Transverse colon (tissue), 4 donors: ENCODE results near the gene MESD. TPM values are rescaled to one million over a fixed set of nuclear protein-coding genes. Genes with fewer than 3 reads are reported as not detected.

Source experiments
- DNase-seq: peaks from one replicate; pipeline ENCODE4 v3.0.0-alpha.2; 2019
- H3K27ac ChIP-seq, 4 donors: fragments of 200-600 bp; sonication (generic); 2 replicates each; pipeline ENCODE4 v1.5.1; 2016 to 2018; ENCODE audit warnings: inconsistent platforms in 4 of 4
- H3K27me3 ChIP-seq: fragments of 200-600 bp; sonication (generic); 2 replicates; pipeline ENCODE4 v1.5.1; 2017; ENCODE audit warnings: inconsistent platforms
- H3K36me3 ChIP-seq, 4 donors: fragments of 200-600 bp; sonication (generic); 2 replicates each; pipeline ENCODE4 v1.5.1; 2017 to 2019; ENCODE audit warnings: inconsistent platforms in 4 of 4
- H3K4me1 ChIP-seq, 4 donors: fragments of 200-600 bp; sonication (generic); 2 replicates each; pipeline ENCODE4 v1.5.1; 2017 to 2020; ENCODE audit warnings: inconsistent platforms in 4 of 4
- H3K4me3 ChIP-seq, 4 donors: fragments of 200-600 bp; sonication (generic); 1 replicate in 1 of 4; 2 replicates in 3 of 4; pipeline versions ENCODE4 v1.5.1 to v1.6.1; 2017 to 2019; ENCODE audit warnings: inconsistent platforms in 4 of 4
- H3K9me3 ChIP-seq, 2 donors: fragments of 200-600 bp; sonication (generic); 2 replicates each; pipeline ENCODE4 v1.5.1; 2017 to 2019; ENCODE audit warnings: inconsistent platforms in 2 of 2
- EP300 ChIP-seq: sonication (generic); formaldehyde crosslinking; IDR thresholded peaks from one replicate; pipeline ENCODE4 v1.6.1; 2017; ENCODE audit warnings: antibody characterized with exemption, low read depth
- POLR2A ChIP-seq: fragments of 450-650 bp; IDR thresholded peaks from one replicate; pipeline ENCODE4 v1.6.1; 2016; ENCODE audit warnings: antibody characterized with exemption, mild to moderate bottlenecking, moderate library complexity
- POLR2AphosphoS5 ChIP-seq, 3 donors: sonication (generic); formaldehyde crosslinking; IDR thresholded peaks; one replicate each; pipeline ENCODE4 v1.6.1; 2016; ENCODE audit warnings: antibody characterized with exemption in 3 of 3
- WGBS, 2 donors: methylation state at CpG; one replicate each; pipeline ENCODE4 v1.1.5; 2018; ENCODE audit warnings: low coverage in 1 of 2; 5-methylcytosine and 5-hydroxymethylcytosine counted together
- in situ Hi-C, 4 donors: fragments of 200-750 bp; cut with MboI; loops; one replicate each; pipeline versions ENCODE4 v1.15.0 to v1.15.1; 2017; ENCODE audit warnings: low sequenced_read_pairs in 3 of 4, low pct_ligation_motif_present in 1 of 4, low pct_unique_long_range_greater_than_20kb in 1 of 4
- intact Hi-C: fragments of 100-400 bp; cut with DNase I; formaldehyde crosslinking; loops from one replicate; pipeline ENCODE4 v1.15.1; 2023; ENCODE audit warnings: low total_unique reads
- total RNA-seq, 4 donors: library from RNA; depleted of rRNA; stranded (reverse); fragments of >200 nt; gene quantifications; one replicate each; pipeline ENCODE4 v1.1.0, GENCODE V29; 2016
- TF ChIP-seq, protein P1 (sequence below), 5 experiments: fragments of 200-600 bp in 3 of 5; fragments of 450-650 bp in 2 of 5; sonication (generic) in 3 of 5; IDR thresholded peaks; 1 replicate in 2 of 5; 2 replicates in 3 of 5; pipeline ENCODE4 v1.5.1; 2016 to 2017; ENCODE audit warnings: antibody characterized with exemption in 5 of 5, inconsistent platforms in 3 of 5, mild to moderate bottlenecking in 2 of 5, moderate library complexity in 1 of 5

Gene MESD
- total RNA-seq, 4 donors from 2014 or later = 15.8 to 39.3 (median 19.2) TPM

DNA sequence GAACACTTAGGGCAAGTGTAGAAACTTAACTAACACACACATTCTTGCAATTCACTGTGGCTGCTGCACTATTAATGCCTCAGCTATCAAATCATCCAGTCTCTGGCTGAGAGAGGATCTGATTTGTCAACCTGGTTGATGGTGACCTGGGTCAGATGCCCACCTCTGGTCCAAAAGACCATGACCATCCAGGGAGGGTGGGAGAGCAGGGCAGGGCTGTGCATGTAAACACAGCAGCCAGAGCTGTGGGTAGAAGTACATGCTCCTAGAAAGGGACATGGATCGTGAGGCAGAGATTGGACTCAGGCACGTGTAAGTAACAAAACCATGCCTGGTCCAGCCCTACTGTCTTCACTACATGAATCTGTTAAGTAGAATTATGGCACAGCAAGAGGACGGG is 17.3 kb downstream of the MESD start:
- 95% methylated on average over 3 of the region's 3 CpGs; no CpG with 5 or more reads in 1 of the 2 donors for WGBS, 2 donors
- H3K36me3 ChIP-seq = no peaks in the 10 kb centered on the region
- no peak overlapping the region for H3K4me3 ChIP-seq
- no peak for TF ChIP-seq EP300
- no peak for TF ChIP-seq POLR2A
- TF ChIP-seq, protein P1, sequence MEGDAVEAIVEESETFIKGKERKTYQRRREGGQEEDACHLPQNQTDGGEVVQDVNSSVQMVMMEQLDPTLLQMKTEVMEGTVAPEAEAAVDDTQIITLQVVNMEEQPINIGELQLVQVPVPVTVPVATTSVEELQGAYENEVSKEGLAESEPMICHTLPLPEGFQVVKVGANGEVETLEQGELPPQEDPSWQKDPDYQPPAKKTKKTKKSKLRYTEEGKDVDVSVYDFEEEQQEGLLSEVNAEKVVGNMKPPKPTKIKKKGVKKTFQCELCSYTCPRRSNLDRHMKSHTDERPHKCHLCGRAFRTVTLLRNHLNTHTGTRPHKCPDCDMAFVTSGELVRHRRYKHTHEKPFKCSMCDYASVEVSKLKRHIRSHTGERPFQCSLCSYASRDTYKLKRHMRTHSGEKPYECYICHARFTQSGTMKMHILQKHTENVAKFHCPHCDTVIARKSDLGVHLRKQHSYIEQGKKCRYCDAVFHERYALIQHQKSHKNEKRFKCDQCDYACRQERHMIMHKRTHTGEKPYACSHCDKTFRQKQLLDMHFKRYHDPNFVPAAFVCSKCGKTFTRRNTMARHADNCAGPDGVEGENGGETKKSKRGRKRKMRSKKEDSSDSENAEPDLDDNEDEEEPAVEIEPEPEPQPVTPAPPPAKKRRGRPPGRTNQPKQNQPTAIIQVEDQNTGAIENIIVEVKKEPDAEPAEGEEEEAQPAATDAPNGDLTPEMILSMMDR (IDR thresholded peaks at IDR 0.05) = no peak
- no peak for TF ChIP-seq POLR2AphosphoS5 (IDR thresholded peaks at IDR 0.05)
- intact Hi-C loops = loop anchor here (5.0 kb wide), 1 partner anchor 515 kb away; no protein-coding TSS in a partner anchor
- H3K27ac ChIP-seq = no peak overlapping the region
- in situ Hi-C loops = loop anchor here (5.0 to 25.0 kb wide), 8 partner anchors 133 to 517 kb away; partner anchors contain the start of gene CEMIP (in 2 of the 4)
- DNase-seq = no peak
- no peaks in the 10 kb centered on the region for H3K27me3 ChIP-seq
- H3K9me3 ChIP-seq = no peaks in the 10 kb centered on the region
- H3K4me1 ChIP-seq = no peaks in the 10 kb centered on the region

DNA sequence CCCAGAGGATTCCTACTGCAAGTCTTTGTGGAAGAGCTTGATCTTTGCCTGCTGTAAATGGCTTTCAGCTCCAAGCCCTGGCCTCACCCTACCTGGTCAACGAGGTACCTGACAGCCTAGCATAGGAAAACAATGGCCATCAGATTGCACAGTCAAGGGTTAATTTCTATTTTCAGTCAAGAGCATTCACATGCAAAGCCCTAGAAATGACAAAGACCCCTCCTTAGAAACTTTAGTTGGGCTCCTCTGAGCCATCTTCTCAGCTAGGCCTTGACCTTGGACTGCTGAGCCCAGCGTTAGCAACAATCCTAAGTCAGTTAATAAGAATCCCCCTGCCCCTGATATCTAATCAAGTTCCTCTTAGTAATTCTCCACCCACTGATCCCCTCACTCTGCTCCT is 18.5 kb downstream of the MESD start:
- no peak overlapping the region for H3K27ac ChIP-seq
- H3K9me3 ChIP-seq = no peaks in the 10 kb centered on the region
- no peaks in the 10 kb centered on the region for H3K27me3 ChIP-seq
- TF ChIP-seq, protein P1 (IDR thresholded peaks at IDR 0.05) = no peak
- TF ChIP-seq EP300 (no peak), POLR2A (no peak), POLR2AphosphoS5 (IDR thresholded peaks at IDR 0.05) (no peak)
- no peaks in the 10 kb centered on the region for H3K4me1 ChIP-seq
- WGBS, 2 donors = 86% methylated on average over 2 of the region's 2 CpGs; no CpG with 5 or more reads in 1 of the 2 donors
- H3K4me3 ChIP-seq = no peak overlapping the region
- H3K36me3 ChIP-seq = no peaks in the 10 kb centered on the region
- no peak for DNase-seq
- in situ Hi-C loops (loop anchor here (5.0 to 25.0 kb wide), 8 partner anchors 134 to 516 kb away; partner anchors contain the start of gene CEMIP (in 2 of the 4)), intact Hi-C loops (loop anchor here (5.0 kb wide), 1 partner anchor 514 kb away; no protein-coding TSS in a partner anchor)

DNA sequence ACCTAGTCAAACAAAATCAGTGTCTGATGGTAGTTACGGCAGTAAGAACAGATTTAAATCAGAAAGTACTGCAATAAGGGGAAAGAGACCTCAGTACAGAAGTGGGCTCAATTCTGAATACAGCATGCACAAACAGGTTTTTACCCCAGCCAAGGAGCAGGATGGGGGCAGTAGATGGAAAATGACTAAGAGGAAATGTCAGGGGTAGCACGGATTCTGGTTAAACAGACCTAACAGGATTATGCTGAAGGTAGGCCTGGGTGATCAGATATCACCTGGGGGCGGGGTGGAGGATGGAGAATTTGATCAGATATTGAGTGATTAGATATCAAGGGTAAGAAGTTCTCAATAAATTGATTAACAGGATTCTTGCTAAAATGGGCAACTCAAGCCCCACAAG is 19.0 kb downstream of the MESD start:
- H3K36me3 ChIP-seq = no peaks in the 10 kb centered on the region
- H3K27me3 ChIP-seq = no peaks in the 10 kb centered on the region
- 79 to 89% methylated on average over 3 of the region's 3 CpGs for WGBS, 2 donors
- no peak overlapping the region for H3K4me3 ChIP-seq
- intact Hi-C loops (loop anchor here (5.0 kb wide), 1 partner anchor 513 kb away; no protein-coding TSS in a partner anchor), in situ Hi-C loops (loop anchor here (5.0 to 25.0 kb wide), 8 partner anchors 134 to 516 kb away; partner anchors contain the start of gene CEMIP (in 2 of the 4))
- no peak overlapping the region for H3K27ac ChIP-seq
- H3K4me1 ChIP-seq = no peaks in the 10 kb centered on the region
- H3K9me3 ChIP-seq = no peaks in the 10 kb centered on the region
- DNase-seq = no peak
- no peak for TF ChIP-seq POLR2A

DNA sequence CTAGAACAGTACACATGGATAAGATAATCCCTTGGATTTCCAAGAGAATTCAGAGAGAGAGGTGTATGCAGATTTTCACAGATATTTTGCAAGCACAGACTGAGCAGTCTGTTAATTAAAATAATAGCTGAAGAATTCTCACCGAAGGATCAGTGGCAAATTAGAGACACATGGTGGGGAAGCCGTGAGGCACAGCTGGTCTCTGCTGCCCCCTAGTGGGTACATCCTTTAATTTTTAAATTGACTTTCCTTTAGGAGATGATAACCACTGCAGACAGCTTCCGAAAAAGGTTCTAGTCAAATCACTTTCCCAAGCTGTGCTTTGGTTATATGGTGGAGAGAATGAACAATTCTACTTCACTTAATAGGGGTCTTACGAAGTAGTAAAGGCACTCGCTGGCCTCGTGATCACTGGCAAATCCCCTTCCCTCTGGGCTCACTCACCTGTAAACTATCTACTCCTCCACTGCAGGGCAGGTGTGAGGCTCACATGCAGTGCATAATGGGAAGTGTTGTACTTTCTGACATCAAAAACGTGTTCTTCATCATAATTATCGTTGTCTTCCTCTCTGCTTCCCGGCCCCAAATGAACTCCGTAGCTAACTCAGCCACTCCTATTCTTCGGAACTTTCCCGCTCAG is 19.5 kb downstream of the MESD start:
- TF ChIP-seq, protein P1 (IDR thresholded peaks at IDR 0.05) = peak; percentile 83 to 92 (median 87)
- TF ChIP-seq POLR2AphosphoS5 (IDR thresholded peaks at IDR 0.05) = no peak
- TF ChIP-seq POLR2A = no peak
- TF ChIP-seq EP300 = no peak
- in situ Hi-C loops (loop anchor here (5.0 to 25.0 kb wide), 8 partner anchors 135 to 515 kb away; partner anchors contain the start of gene CEMIP (in 2 of the 4)), intact Hi-C loops (loop anchor here (5.0 kb wide), 1 partner anchor 513 kb away; no protein-coding TSS in a partner anchor)
- 51 to 68% methylated on average over 11 to 12 of the region's 12 CpGs for WGBS, 2 donors
- Histone ChIP-seq H3K4me3 (no peak overlapping the region), H3K27me3 (no peaks in the 10 kb centered on the region), H3K27ac (no peak overlapping the region), H3K36me3 (no peaks in the 10 kb centered on the region), H3K9me3 (no peaks in the 10 kb centered on the region), H3K4me1 (no peaks in the 10 kb centered on the region)
- peak; percentile 58 for DNase-seq
